Esophagus (tissue), 2 donors: ENCODE results near the gene SLC44A1. TPM values are rescaled to one million over a fixed set of nuclear protein-coding genes. Genes with fewer than 3 reads are reported as not detected.

Source experiments
- H3K27ac ChIP-seq, 2 donors: one replicate each; pipeline ENCODE4 v1.5.1; 2013; ENCODE audit warnings: low read depth in 2 of 2, mild to moderate bottlenecking in 2 of 2, inconsistent platforms in 1 of 2, low read length in 1 of 2, moderate library complexity in 1 of 2
- H3K27me3 ChIP-seq, 2 donors: one replicate each; pipeline ENCODE4 v1.6.1; 2013; ENCODE audit warnings: low read length in 2 of 2, control low read depth in 1 of 2, mild to moderate bottlenecking in 1 of 2; ENCODE audit not compliant: insufficient read depth in 2 of 2, control insufficient read depth in 1 of 2
- H3K36me3 ChIP-seq, 2 donors: one replicate each; pipeline ENCODE4 v1.6.1; 2013; ENCODE audit warnings: low read length in 1 of 2; ENCODE audit not compliant: control insufficient read depth in 2 of 2, insufficient read depth in 2 of 2
- H3K4me1 ChIP-seq, 2 donors: one replicate each; pipeline ENCODE4 v1.6.1; 2013; ENCODE audit warnings: low read length in 1 of 2; ENCODE audit not compliant: control insufficient read depth in 2 of 2, insufficient read depth in 2 of 2
- H3K4me3 ChIP-seq, 2 donors: one replicate each; pipeline ENCODE4 v1.5.1; 2013; ENCODE audit warnings: low read length in 2 of 2, mild to moderate bottlenecking in 2 of 2, low read depth in 1 of 2, moderate library complexity in 1 of 2
- H3K9me3 ChIP-seq, 2 donors: one replicate each; pipeline ENCODE4 v1.6.1; 2013; ENCODE audit warnings: mild to moderate bottlenecking in 2 of 2, low read depth in 1 of 2, low read length in 1 of 2, moderate library complexity in 1 of 2; ENCODE audit not compliant: control insufficient read depth in 2 of 2, insufficient read depth in 1 of 2
- WGBS, 2 donors: extraction: QIAGEN DNeasy Blood & Tissue Kit; methylation state at CpG; one replicate each; pipeline ENCODE4 v1.1.7; 2013; 5-methylcytosine and 5-hydroxymethylcytosine counted together
- polyA plus RNA-seq, 2 donors: library from polyadenylated mRNA; stranded (reverse); fragments of 200-250 nt; gene quantifications; one replicate each; pipeline ENCODE4 v1.2.3, GENCODE V29; 2013
- donor health status: healthy with polysubstance abuse.
- donor health status: Bipolar disorder and iron deficiency.

SLC44A1 gene
- polyA plus RNA-seq, 2 donors = 8.2 to 9.6 TPM

- H3K36me3 ChIP-seq = no peaks in the 10 kb centered on the region
- H3K4me3 ChIP-seq = no peak overlapping the region
- 80 to 88% methylated on average over 5 of the region's 5 CpGs for WGBS, 2 donors
- no peaks in the 10 kb centered on the region for H3K9me3 ChIP-seq
- H3K4me1 ChIP-seq = no peaks in the 10 kb centered on the region
- H3K27me3 ChIP-seq = no peaks in the 10 kb centered on the region
- no peak overlapping the region for H3K27ac ChIP-seq
Observed at GRCh38 chr9:105218673-105219072, 25.8 kb upstream of the SLC44A1 start.

GRCh38 chr9:105219291-105219805, 25.1 kb upstream of the SLC44A1 start:
- Histone ChIP-seq H3K27ac (no peak overlapping the region), H3K27me3 (no peaks in the 10 kb centered on the region), H3K36me3 (no peaks in the 10 kb centered on the region), H3K4me1 (no peaks in the 10 kb centered on the region), H3K9me3 (no peaks in the 10 kb centered on the region), H3K4me3 (no peak overlapping the region)
- WGBS, 2 donors = 61 to 77% methylated on average over 1 of the region's 1 CpG

GRCh38 chr9:105220451-105220850, 24.0 kb upstream of the SLC44A1 start:
- H3K4me1 ChIP-seq = no peaks in the 10 kb centered on the region
- WGBS, 2 donors = 90 to 91% methylated on average over 3 of the region's 3 CpGs
- H3K36me3 ChIP-seq = no peaks in the 10 kb centered on the region
- H3K27me3 ChIP-seq = no peaks in the 10 kb centered on the region
- no peak overlapping the region for H3K27ac ChIP-seq
- H3K9me3 ChIP-seq = peaks cover 0 to 4% of the 10 kb centered on the region in 2 donors
- H3K4me3 ChIP-seq = no peak overlapping the region

- Histone ChIP-seq H3K27me3 (no peaks in the 10 kb centered on the region), H3K4me3 (no peak overlapping the region), H3K27ac (no peak overlapping the region), H3K4me1 (no peaks in the 10 kb centered on the region), H3K36me3 (no peaks in the 10 kb centered on the region), H3K9me3 (peaks cover 0 to 4% of the 10 kb centered on the region in 2 donors)
- WGBS, 2 donors = 86 to 87% methylated on average over 2 of the region's 2 CpGs
Observed at GRCh38 chr9:105223544-105224140, 20.8 kb upstream of the SLC44A1 start.

- H3K4me3 ChIP-seq = no peak overlapping the region
- no peaks in the 10 kb centered on the region for H3K27me3 ChIP-seq
- H3K27ac ChIP-seq = no peak overlapping the region
- H3K9me3 ChIP-seq = peaks cover 0 to 4% of the 10 kb centered on the region in 2 donors
- no peaks in the 10 kb centered on the region for H3K36me3 ChIP-seq
- no peaks in the 10 kb centered on the region for H3K4me1 ChIP-seq
Observed at GRCh38 chr9:105226055-105226454, 18.4 kb upstream of the SLC44A1 start.

- Histone ChIP-seq H3K36me3 (no peaks in the 10 kb centered on the region), H3K4me3 (no peak overlapping the region), H3K27me3 (no peaks in the 10 kb centered on the region), H3K9me3 (no peaks in the 10 kb centered on the region), H3K27ac (no peak overlapping the region), H3K4me1 (no peaks in the 10 kb centered on the region)
Observed at GRCh38 chr9:105232207-105232606, 12.2 kb upstream of the SLC44A1 start.

GRCh38 chr9:105233873-105234272, 10.6 kb upstream of the SLC44A1 start:
- Histone ChIP-seq H3K36me3 (no peaks in the 10 kb centered on the region), H3K27me3 (no peaks in the 10 kb centered on the region), H3K9me3 (no peaks in the 10 kb centered on the region), H3K4me3 (no peak overlapping the region), H3K27ac (no peak overlapping the region), H3K4me1 (no peaks in the 10 kb centered on the region)

GRCh38 chr9:105236261-105236660, 8.2 kb upstream of the SLC44A1 start:
- Histone ChIP-seq H3K4me1 (no peaks in the 10 kb centered on the region), H3K9me3 (no peaks in the 10 kb centered on the region), H3K4me3 (no peak overlapping the region), H3K27me3 (no peaks in the 10 kb centered on the region), H3K36me3 (no peaks in the 10 kb centered on the region), H3K27ac (no peak overlapping the region)
- 86 to 93% methylated on average over 1 of the region's 1 CpG for WGBS, 2 donors

- WGBS, 2 donors = 92 to 98% methylated on average over 3 of the region's 3 CpGs
- H3K4me3 ChIP-seq = no peak overlapping the region
Observed at GRCh38 chr9:105237246-105237645, 7.2 kb upstream of the SLC44A1 start.

GRCh38 chr9:105238302-105238701, 6.1 kb upstream of the SLC44A1 start:
- no peaks in the 10 kb centered on the region for H3K36me3 ChIP-seq
- 81 to 84% methylated on average over 3 of the region's 3 CpGs for WGBS, 2 donors

More at GRCh38 chr9:105237246-105237645, 7.2 kb upstream of the SLC44A1 start:
- H3K27ac ChIP-seq = no peak overlapping the region
- H3K4me1 ChIP-seq = no peaks in the 10 kb centered on the region
- no peaks in the 10 kb centered on the region for H3K9me3 ChIP-seq
- H3K27me3 ChIP-seq = no peaks in the 10 kb centered on the region
- H3K36me3 ChIP-seq = no peaks in the 10 kb centered on the region

More at GRCh38 chr9:105238302-105238701, 6.1 kb upstream of the SLC44A1 start:
- H3K4me1 ChIP-seq = no peaks in the 10 kb centered on the region
- H3K9me3 ChIP-seq = no peaks in the 10 kb centered on the region
- H3K4me3 ChIP-seq = no peak overlapping the region
- H3K27ac ChIP-seq = no peak overlapping the region
- H3K27me3 ChIP-seq = no peaks in the 10 kb centered on the region
